HG03378 (cell line): ENCODE data around the gene SPRED2.

Experiments used
- ATAC-seq: cut with Tn5 transposase; IDR thresholded peaks from one replicate; pipeline ENCODE4 v1.9.1; 2021; ENCODE audit warnings: mild to moderate bottlenecking, moderate library complexity; ENCODE audit not compliant: unreplicated experiment

Gene SPRED2

GRCh38 chr2:65443509-65444186, 11.2 kb upstream of the SPRED2 start:
- no peak for ATAC-seq

- ATAC-seq, result no peak
Measured at GRCh38 chr2:65442420-65443020, 10.1 kb upstream of the SPRED2 start.

- ATAC-seq, result no peak
Measured at GRCh38 chr2:65438137-65438899, 5.9 kb upstream of the SPRED2 start.

GRCh38 chr2:65437392-65438135, 5.2 kb upstream of the SPRED2 start:
- ATAC-seq, result no peak

GRCh38 chr2:65436824-65437221, 4.4 kb upstream of the SPRED2 start:
- ATAC-seq, result peak; percentile 79

- ATAC-seq, result no peak
Measured at GRCh38 chr2:65436169-65436823, 3.9 kb upstream of the SPRED2 start.

GRCh38 chr2:65435625-65436168, 3.3 kb upstream of the SPRED2 start:
- no peak for ATAC-seq

- no peak for ATAC-seq
Measured at GRCh38 chr2:65434592-65435241, 2.3 kb upstream of the SPRED2 start.

GRCh38 chr2:65431421-65432226, 775 bp downstream of the SPRED2 start:
- no peak for ATAC-seq

- ATAC-seq, result no peak
Measured at GRCh38 chr2:65430603-65431420, 1.6 kb downstream of the SPRED2 start.

- ATAC-seq, result no peak
Measured at GRCh38 chr2:65429786-65430602, 2.4 kb downstream of the SPRED2 start.

GRCh38 chr2:65427532-65427931, 4.9 kb downstream of the SPRED2 start:
- ATAC-seq, result no peak

GRCh38 chr2:65425276-65425675, 7.1 kb downstream of the SPRED2 start:
- ATAC-seq, result no peak

GRCh38 chr2:65424391-65424790, 8.0 kb downstream of the SPRED2 start:
- ATAC-seq, result no peak

GRCh38 chr2:65421432-65421748, 11.0 kb downstream of the SPRED2 start:
- ATAC-seq, result no peak

GRCh38 chr2:65420712-65421431, 11.5 kb downstream of the SPRED2 start:
- ATAC-seq, result peak; percentile 78

GRCh38 chr2:65417509-65418085, 14.8 kb downstream of the SPRED2 start:
- ATAC-seq, result no peak
